ENCODE measurements around the gene SH3RF3.
A peak's percentile ranks its signal among the peaks of the same experiment; 100 is the strongest.

The SH3RF3 gene

GRCh38 chr2:109438773-109439389 lies 309.9 kb downstream of the SH3RF3 start:
- peak; percentile 7 to 41 (median 28) for DNase-seq

- DNase-seq, result no peak
Observed at GRCh38 chr2:109439390-109439786, 310.4 kb downstream of the SH3RF3 start.

GRCh38 chr2:109439986-109440385 lies 311.0 kb downstream of the SH3RF3 start:
- peak; percentile 56 to 84 (median 75) for DNase-seq

- peak; percentile 21 to 41 (median 30) for DNase-seq
Observed at GRCh38 chr2:109440499-109441156, 311.6 kb downstream of the SH3RF3 start.

GRCh38 chr2:109442715-109443319 lies 313.8 kb downstream of the SH3RF3 start:
- no peak for DNase-seq

- DNase-seq, result no peak
Observed at GRCh38 chr2:109444916-109445315, 315.9 kb downstream of the SH3RF3 start.

GRCh38 chr2:109446278-109447131 lies 317.5 kb downstream of the SH3RF3 start:
- no peak for DNase-seq

- no peak for DNase-seq
Observed at GRCh38 chr2:109447251-109447661, 318.3 kb downstream of the SH3RF3 start.

- DNase-seq, result peak in 1 of 4 experiments; percentile 43
Observed at GRCh38 chr2:109447776-109448175, 318.8 kb downstream of the SH3RF3 start.

GRCh38 chr2:109448207-109448606 lies 319.2 kb downstream of the SH3RF3 start:
- DNase-seq, result no peak

GRCh38 chr2:109448946-109449788 lies 320.2 kb downstream of the SH3RF3 start:
- DNase-seq, result no peak

- DNase-seq, result no peak
Observed at GRCh38 chr2:109450574-109451273, 321.7 kb downstream of the SH3RF3 start.

GRCh38 chr2:109451671-109452070 lies 322.7 kb downstream of the SH3RF3 start:
- DNase-seq, result peak; percentile 33 to 81 (median 67)

- no peak for DNase-seq
Observed at GRCh38 chr2:109452318-109453305, 323.6 kb downstream of the SH3RF3 start.

- no peak for DNase-seq
Observed at GRCh38 chr2:109453371-109453995, 324.5 kb downstream of the SH3RF3 start.

GRCh38 chr2:109454304-109454703 lies 325.3 kb downstream of the SH3RF3 start:
- no peak for DNase-seq

- DNase-seq, result no peak
Observed at GRCh38 chr2:109454765-109455394, 325.9 kb downstream of the SH3RF3 start.

GRCh38 chr2:109455731-109456691 lies 327.0 kb downstream of the SH3RF3 start:
- no peak for DNase-seq
